GM06990 (cell line): ENCODE data around the gene CCBE1.

Source experiments
- DNase-seq: peaks from one replicate; pipeline ENCODE4 v3.0.0-alpha.2; 2011; ENCODE audit not compliant: insufficient read length; ENCODE audit errors: extremely low read depth
- H3K27me3 ChIP-seq: replicated peaks from 2 replicates; pipeline ENCODE4 v1.6.0; 2011; ENCODE audit warnings: low read length; ENCODE audit not compliant: control insufficient read depth, insufficient read depth
- H3K36me3 ChIP-seq: 2 replicates; pipeline ENCODE4 v1.5.1; 2011; ENCODE audit warnings: low read length; ENCODE audit not compliant: control insufficient read depth, insufficient read depth
- H3K4me3 ChIP-seq: replicated peaks from 2 replicates; pipeline ENCODE4 v1.5.1; 2011; ENCODE audit warnings: low read depth, mild to moderate bottlenecking, control low read depth, low read length
- CTCF ChIP-seq: IDR thresholded peaks from 2 replicates; pipeline ENCODE4 v1.5.1; 2011; ENCODE audit warnings: low read length, control low read depth, mild to moderate bottlenecking, inconsistent platforms; ENCODE audit not compliant: insufficient read depth, poor library complexity, severe bottlenecking

CCBE1 gene

GRCh38 chr18:59609654-59610053 lies 87.6 kb downstream of the CCBE1 start:
- no peak for DNase-seq
- Histone ChIP-seq H3K4me3 (no peak overlapping the region), H3K27me3 (peaks cover 1% of the 10 kb centered on the region; the same call in 1 of the 2 replicates), H3K36me3 (no peaks in the 10 kb centered on the region)
- no peak for TF ChIP-seq CTCF

GRCh38 chr18:59607471-59607870 lies 89.8 kb downstream of the CCBE1 start:
- Histone ChIP-seq H3K4me3 (no peak overlapping the region), H3K36me3 (no peaks in the 10 kb centered on the region), H3K27me3 (no peaks in the 10 kb centered on the region; the same call in 1 of the 2 replicates)
- no peak for DNase-seq
- no peak for TF ChIP-seq CTCF

GRCh38 chr18:59607078-59607379 lies 90.2 kb downstream of the CCBE1 start:
- no peak for TF ChIP-seq CTCF
- DNase-seq = no peak
- H3K4me3 ChIP-seq = no peak overlapping the region
- H3K36me3 ChIP-seq = no peaks in the 10 kb centered on the region
- no peaks in the 10 kb centered on the region; the same call in 1 of the 2 replicates for H3K27me3 ChIP-seq

GRCh38 chr18:59606193-59607077 lies 90.8 kb downstream of the CCBE1 start:
- no peak for TF ChIP-seq CTCF
- no peak overlapping the region for H3K4me3 ChIP-seq
- H3K27me3 ChIP-seq = no peaks in the 10 kb centered on the region; the same call in 1 of the 2 replicates
- no peak for DNase-seq
- H3K36me3 ChIP-seq = no peaks in the 10 kb centered on the region

GRCh38 chr18:59605633-59606192 lies 91.5 kb downstream of the CCBE1 start:
- Histone ChIP-seq H3K4me3 (no peak overlapping the region), H3K36me3 (no peaks in the 10 kb centered on the region), H3K27me3 (no peaks in the 10 kb centered on the region; the same call in 1 of the 2 replicates)
- no peak for TF ChIP-seq CTCF
- DNase-seq = no peak

- DNase-seq = no peak
- Histone ChIP-seq H3K4me3 (no peak overlapping the region), H3K27me3 (no peaks in the 10 kb centered on the region; the same call in 1 of the 2 replicates), H3K36me3 (no peaks in the 10 kb centered on the region)
- TF ChIP-seq CTCF = no peak
Observed at GRCh38 chr18:59604877-59605276, 92.3 kb downstream of the CCBE1 start.
